HG03139 (cell line): ENCODE results near the gene LEAP2.

Source experiments
- ATAC-seq: cut with Tn5 transposase; IDR thresholded peaks from one replicate; pipeline ENCODE4 v1.9.1; 2021; ENCODE audit not compliant: unreplicated experiment

LEAP2 gene

DNA sequence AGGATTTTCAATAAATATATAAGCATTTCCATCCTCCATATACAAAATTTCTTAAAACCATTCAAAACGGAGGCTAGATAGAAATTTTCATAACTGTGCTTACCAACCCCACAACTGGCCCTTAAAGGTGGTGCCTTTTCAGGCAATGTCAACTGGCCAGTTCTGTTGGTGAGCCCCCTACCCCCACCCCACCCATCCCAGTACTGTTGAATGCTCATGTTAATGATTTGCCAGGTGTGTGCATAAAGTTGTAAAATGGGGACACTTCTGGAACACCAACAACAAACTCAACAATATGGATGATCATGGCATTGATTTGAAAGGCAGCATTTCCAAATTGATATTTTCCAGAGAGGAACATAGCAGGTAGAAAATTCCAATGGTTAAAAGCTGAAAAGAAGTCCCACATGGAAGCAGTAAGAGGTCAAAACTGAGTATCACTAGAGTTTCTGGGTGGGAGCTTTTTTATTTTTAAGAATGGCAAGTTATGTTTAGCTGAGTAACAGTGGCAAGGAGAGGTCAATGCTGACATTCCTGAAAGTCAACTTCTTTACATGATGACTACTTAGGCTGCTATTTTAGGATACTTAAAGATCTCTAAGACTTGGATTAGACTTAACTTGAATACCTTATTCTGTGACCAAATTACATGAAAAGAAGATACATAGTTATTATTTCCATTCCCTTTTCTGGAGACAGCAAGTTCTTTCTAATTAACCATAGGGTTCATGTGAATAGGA is 2.7 kb downstream of the LEAP2 start:
- no peak for ATAC-seq

DNA sequence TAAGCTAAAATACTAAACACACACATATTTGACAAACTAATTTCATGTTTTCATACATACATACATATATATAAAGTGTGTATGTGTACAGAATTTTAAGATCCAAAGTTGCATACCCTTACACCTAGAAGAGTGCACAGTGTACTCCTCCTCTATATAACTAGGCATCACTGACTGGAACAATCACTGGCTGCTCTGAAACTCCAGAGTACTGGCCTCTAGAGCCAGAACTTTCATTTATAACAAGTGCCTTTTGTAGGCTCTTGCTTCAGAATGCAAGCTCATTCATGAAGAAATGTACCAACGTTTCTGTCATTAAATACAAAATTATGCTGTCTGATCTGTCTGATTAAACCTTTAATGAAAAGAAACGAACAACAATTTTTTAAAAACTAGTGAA is 4.0 kb downstream of the LEAP2 start:
- no peak for ATAC-seq

DNA sequence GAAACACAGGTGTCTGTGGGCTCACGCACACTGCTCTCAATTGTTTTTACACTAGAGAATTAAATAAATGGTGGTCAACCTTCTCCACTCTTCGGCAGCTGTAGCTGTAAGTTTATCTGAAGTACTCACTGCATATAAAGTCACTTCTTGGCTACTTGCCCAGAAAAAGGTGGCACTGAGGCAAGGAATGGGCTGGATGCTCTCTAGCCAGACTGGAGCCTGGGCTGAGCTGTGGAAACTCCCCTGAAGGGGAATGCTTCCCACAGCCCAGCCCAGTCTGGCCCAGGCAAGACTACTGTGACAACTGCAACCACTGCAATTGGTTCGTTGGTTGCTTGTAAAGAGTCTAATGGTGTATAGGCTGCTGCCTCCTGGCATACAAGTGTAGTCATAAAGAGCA is 4.5 kb downstream of the LEAP2 start:
- no peak for ATAC-seq

DNA sequence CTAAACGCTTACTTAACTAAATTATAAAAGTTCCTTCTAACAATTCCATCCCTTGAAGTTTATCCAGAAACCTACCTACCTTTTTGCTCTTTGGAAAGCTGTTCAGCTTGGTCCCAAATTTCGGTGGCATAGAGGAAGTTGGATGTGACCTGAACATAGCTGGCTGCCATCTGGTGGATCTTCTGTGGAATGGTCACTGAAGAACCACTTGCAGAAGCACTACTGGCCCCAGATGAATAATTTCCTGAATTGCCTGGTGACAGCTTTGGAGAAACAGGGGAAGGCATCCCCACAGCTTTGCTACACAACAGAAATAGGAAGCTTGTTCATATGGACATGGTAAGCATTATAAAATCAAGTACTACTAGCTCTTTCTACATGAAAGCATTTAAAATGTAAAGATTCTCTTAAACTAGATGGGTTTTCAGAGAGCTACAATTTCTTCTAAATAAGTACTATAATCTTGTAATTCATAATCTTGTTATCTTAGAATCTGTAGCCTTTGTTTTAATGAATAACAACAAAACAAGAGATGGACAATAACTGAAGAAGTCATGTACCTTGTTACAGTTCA is 9.9 kb downstream of the LEAP2 start:
- ATAC-seq, result no peak

DNA sequence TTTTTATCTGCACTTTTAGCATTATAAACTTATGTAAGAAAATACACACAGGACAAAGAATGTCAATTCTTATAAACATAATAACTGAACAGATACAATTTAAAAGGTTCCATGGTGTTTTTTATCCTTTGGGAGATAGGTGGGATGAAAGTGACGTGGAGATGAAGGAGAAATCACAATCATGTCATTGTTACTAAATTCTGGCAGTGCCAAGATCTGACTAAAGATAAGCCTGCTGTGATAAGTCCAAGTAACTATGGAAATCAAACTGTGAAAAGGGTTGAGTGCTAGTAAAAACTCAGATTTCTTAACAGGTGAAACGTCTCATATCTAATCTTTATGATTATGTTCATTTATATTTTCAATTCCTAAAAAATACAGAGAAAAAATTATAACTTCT is 11.1 kb downstream of the LEAP2 start:
- no peak for ATAC-seq

DNA sequence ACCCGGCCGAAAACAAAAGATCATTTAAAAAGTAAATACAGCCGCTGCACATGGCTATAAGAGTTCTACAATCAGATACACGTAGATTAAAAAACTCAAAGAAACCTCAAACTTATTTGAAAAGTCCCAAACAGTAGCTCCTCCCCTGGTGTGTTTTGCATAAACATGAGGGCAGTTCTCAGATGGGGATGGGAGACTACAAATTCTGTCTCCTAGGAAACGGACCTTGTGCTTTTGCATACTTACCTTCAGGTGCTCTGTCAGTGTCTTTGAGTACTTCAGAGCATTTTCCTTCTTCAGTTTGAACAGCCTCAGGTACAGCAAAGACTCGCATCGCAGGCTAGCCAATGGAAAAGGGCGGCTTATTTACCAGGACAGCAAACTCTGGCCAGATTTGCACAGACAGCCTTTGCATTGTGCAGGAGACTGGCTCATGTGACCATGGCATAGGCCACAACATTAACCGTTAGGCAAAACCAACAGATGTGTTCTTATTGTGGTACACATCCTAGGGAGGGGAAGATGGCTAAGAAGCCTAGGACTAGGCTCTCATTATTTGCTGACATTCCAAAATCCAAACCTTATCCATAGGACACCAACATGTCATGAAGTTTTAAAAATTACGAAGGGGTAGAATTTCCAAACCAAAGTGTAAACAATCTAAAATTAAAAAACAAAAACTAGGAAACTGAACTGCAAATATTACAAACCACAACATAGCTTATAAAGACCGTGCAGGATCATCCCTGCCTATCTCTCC is 12.8 kb downstream of the LEAP2 start:
- no peak for ATAC-seq

DNA sequence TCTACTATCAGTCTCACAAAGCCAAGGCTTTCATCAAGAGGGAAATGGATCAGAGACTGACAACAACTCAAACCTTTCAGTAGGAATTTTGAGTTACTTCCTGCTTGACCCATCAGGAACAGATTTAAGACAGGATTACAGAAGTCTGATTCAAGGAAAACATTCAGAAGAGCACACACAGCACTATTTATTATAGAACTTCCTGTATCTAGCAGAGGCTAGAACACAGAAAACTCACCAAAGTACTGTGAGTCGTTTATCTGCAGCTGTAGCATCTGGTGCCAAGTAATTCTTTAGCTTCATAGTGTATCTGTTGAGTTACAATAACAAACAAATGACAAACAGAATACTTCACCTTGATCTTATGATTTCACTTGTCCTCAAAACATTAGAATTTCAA is 13.8 kb downstream of the LEAP2 start:
- no peak for ATAC-seq

DNA sequence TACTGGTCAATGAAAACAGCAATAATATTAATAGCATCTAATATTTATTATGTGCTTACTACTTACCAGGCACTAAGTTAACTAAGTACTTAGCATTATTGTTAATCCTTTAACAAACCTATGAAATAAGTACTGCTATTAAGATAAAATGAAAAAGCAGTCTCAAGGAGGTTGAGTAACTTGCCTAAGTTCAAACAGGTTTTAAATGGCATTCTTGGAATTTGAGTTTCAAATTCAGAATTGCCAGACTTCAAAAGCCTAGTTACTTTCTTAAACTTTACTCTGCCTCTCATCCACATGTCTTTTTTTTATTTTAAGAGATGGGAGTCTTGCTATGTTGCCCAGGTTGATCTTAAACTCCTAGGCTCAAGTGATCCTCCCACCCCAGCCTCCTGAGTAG is 16.0 kb downstream of the LEAP2 start:
- ATAC-seq, result no peak

DNA sequence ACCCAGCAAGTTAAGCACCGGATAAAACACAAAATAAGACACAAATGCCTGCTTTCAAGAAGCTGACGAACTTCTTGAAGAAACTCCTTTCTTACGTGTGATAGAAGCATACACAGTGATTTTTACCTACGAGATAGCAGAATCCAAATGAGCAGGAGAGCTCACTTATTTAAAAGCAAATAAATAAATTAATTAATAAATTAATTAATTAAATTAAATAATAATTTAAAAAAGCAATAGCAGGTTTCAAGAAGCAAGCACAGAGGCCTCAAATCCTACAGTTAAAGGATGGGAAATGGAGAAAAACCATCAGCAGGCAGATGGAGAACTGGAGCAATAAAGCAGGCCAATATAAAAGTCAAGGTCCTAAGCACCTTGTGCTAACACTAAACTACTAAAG is 17.3 kb downstream of the LEAP2 start:
- no peak for ATAC-seq

DNA sequence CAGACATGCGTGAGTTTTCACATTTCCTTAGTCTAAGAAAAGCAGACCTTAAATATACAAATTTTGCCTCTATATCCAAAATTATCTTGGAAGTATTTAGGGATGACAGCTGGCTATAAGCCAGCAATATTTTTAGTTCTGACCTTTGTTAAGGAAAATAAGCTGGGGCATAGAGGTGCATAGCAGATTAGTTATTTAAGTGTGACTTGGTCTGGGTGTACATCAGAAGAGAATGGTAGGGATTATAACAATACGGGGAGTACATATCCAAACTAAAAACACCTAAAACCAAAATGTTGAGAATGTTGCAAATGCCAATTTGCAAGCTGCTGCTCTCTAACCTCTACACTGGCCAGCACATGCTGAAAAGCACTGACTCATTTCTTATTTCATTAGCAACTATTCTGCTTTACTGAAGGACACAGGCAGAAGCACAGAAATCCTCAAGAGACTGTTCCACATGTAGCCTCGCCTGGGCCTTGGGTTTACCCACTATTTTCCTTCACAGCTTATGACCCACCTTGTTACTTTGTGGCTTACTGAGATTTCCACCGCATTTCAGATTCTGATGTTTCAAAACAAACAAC is 22.3 kb downstream of the LEAP2 start:
- no peak for ATAC-seq

DNA sequence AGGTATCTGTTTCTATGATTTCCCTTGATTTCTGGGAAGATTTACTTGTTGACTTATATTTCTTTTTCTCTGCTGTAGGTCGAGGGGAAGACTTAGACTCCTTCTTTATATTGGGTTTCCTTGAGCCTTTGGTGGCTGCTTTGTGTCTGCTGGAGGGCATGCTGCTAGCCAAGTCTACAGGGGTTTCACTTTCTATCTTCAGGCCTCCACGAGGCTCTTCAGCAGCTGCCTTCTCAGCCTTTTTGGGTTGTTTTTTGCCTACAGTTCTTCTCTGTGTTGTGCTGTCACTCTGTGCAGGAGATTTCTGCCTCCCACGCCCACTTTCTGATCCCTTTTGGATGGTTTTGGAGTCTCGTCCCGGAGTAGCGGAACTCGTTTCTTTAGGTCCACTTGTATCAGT is 23.2 kb downstream of the LEAP2 start:
- ATAC-seq, result no peak

DNA sequence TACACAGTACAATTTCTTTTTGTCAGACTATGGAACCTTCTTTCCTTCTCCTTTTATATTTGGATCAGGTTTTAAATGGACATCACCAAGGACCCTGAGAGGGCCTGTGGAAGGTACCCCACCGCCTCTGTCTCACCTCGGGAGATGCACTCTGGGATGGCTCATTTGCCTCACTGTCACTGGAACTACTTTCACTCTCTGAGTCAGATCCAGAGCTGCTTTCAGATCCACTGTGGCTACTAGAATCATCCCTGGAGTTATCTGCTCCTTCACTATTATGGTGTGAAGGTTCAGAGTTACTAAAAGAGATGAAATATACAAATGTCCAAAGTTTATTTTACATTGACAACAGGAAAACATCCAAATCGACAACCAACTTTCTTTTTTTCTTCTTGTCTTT is 24.6 kb downstream of the LEAP2 start:
- no peak for ATAC-seq

DNA sequence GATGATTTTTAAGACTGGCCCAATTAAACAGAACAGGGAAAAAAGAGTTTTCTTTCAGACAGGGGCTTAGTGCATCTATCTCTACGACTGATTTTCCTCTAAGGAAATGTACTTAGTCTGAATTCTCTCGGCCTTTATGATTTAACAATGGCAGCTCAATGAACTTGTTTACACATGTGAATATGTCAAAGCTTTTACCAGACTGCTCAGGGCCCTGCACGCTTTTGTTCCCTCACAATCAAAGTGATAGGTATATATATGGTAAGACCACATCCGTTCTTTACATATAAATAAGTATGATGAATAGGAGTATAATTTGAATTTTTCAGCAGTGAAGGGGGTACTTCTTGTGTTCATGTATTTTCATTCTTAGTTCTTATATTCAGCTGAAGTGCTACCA is 27.6 kb downstream of the LEAP2 start:
- no peak for ATAC-seq

DNA sequence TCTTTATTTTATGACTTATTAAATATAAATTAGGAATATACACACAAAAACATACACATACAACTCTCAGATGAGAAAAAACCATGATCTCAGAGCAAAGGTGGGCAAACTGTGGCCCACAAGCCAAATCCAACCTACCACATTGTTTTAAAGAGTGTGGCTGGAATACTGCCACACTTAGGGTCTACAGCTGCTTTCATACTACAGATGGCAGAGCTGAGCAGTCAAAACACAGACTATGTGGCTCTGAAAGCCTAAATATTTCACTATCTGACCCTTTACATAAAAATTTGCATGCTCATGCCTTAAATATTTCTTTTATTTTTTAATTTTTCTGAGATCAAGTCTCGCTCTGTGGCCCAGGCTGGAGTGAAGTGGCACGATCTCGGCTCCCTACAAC is 28.3 kb downstream of the LEAP2 start:
- ATAC-seq, result no peak

DNA sequence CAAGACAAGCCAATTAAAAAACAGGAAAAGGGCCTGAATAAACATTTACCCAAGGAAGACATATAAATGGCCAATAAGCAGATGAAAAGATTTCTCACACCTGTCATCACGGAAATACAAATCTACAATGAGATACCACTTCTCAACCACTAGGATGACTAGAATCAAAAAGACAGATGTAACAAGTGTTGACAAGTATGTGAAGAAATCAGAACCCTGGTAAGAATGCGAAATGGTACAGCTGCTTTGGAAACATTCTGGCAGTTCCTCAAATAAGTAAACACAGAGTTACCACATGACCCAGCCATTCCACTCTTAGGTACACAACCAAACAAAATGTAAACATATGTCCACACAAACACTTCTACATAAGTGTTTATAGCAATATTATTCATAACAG is 32.5 kb downstream of the LEAP2 start:
- ATAC-seq, result no peak

DNA sequence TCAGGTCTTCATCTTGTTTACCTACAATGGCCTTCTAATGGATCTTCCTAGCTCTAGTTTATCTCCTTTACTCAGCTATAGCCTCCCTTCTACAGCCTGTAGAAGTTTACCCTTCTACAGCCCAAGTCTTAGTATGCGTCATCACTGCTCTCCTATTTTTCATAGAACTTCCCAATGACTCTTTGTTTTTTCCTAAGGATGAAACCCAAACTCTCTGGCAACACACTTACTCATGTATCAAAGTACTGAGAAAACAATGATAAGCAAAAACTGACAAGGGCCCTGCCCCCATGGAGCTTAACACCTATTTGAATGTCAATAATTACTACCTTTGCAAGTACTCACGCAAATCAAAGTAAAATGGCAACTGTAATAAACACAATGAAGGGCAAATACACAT is 33.7 kb downstream of the LEAP2 start:
- no peak for ATAC-seq

DNA sequence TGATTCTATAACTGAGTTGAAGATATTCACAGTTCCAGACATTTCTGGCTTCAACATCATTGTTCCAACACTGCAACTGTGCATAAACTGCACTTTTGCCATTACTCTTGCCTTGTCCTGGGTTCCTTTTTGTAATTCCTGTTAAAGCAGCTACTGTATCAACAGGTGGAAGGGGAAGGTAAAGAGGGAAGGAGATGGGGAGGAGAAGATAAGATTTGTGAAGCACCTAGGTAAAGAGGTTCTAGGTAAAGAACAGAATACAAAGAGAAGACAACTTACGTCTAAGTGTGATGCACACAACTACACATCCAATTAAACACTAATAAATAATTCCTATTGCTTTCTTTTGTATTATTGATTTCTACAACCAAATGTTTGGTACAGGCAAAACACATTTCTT is 36.2 kb downstream of the LEAP2 start:
- no peak for ATAC-seq

DNA sequence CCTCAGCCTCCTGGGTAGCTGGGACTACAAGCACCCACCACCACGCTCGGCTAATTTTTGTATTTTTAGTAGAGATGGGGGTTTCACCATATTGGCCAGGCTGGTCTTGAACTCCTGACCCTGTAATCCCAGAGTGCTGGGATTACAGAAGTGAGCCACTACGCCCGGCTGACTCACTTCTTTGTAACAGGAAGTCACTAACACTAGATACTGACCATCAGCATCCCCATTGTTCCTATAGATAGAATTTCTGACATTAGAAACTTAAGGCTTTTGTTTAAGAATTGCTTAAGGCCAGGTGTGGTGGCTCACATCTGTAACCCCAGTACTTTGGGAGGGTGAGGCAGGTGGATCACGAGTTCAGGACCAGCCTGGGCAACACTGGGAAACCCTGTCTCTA is 42.2 kb downstream of the LEAP2 start:
- ATAC-seq, result no peak

DNA sequence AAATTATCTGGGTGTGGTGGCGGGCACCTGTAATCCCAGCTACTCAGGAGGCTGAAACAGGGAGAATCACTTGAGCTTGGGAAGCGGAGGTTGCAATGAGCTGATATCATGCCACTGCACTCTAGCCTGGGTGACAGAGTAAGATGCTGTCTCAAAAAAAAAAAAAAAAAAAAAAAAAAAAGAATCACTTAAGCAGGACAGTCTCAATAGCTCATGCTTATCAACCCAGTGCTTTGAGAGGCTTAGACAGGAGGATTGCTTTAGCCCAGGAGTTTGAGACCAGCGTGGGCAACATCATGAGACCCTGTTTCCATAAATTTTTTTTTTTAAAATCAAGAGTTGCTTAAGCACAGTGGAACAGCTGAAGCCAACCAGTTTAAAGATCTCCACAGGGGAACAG is 42.6 kb downstream of the LEAP2 start:
- no peak for ATAC-seq
